ENCODE data around the gene DARS2. TPM values are rescaled to one million over a fixed set of nuclear protein-coding genes. Genes with fewer than 3 reads are reported as not detected.

Gene DARS2
- total and polyA plus RNA-seq, 4 experiments from 2014 or later, result 3.6 to 13.5 (median 11.5) TPM

GRCh38 chr1:173894189-173894588, 69.7 kb downstream of the DARS2 start:
- Mint-ChIP-seq H3K36me3 (peaks cover 40 to 48% of the 10 kb centered on the region in 2 donors), H3K27ac (no peak overlapping the region), H3K9me3 (no peaks in the 10 kb centered on the region), H3K27me3 (no peaks in the 10 kb centered on the region), H3K4me3 (no peak overlapping the region), H3K4me1 (peaks cover 5 to 10% (median 7%) of the 10 kb centered on the region in 4 donors)
- no peaks in the 10 kb centered on the region for H3K9me3 ChIP-seq (ENCODE audit: control insufficient read depth in 1 of 2, low read length in 2 of 2)
- CTCF ChIA-PET (ENCODE audit: partially characterized antibody), result no interaction called here
- no peaks in the 10 kb centered on the region for H3K4me1 ChIP-seq (ENCODE audit: insufficient read depth, low read length)
- intact Hi-C loops (cut with micrococcal nuclease), result no loop called here
- no peaks in the 10 kb centered on the region for H3K36me3 ChIP-seq (ENCODE audit: insufficient read depth, low read length)
- H3K4me3 ChIP-seq (ENCODE audit: low read length in 2 of 2), result no peak overlapping the region
- no peak overlapping the region for H3K27ac ChIP-seq (ENCODE audit: low read depth, low read length)
- H3K27me3 ChIP-seq (ENCODE audit: insufficient read depth, low read length), result no peaks in the 10 kb centered on the region
- no peak for DNase-seq
- POLR2A ChIA-PET (ENCODE audit: partially characterized antibody), result interaction anchor here (0.6 kb wide), 1 partner anchor 82 kb away, joined by 4 read pairs; no protein-coding TSS in a partner anchor

GRCh38 chr1:173900427-173900826, 76.0 kb downstream of the DARS2 start:
- Histone ChIP-seq H3K27ac (ENCODE audit: low read depth, low read length) (no peak overlapping the region), H3K4me1 (ENCODE audit: insufficient read depth, low read length) (no peaks in the 10 kb centered on the region), H3K9me3 (ENCODE audit: control insufficient read depth in 1 of 2, low read length in 2 of 2) (no peaks in the 10 kb centered on the region), H3K36me3 (ENCODE audit: insufficient read depth, low read length) (no peaks in the 10 kb centered on the region), H3K4me3 (ENCODE audit: low read length in 2 of 2) (no peak overlapping the region), H3K27me3 (ENCODE audit: insufficient read depth, low read length) (no peaks in the 10 kb centered on the region)
- Mint-ChIP-seq H3K9me3 (no peaks in the 10 kb centered on the region), H3K27ac (no peak overlapping the region), H3K4me3 (no peak overlapping the region), H3K36me3 (peaks cover 8 to 19% of the 10 kb centered on the region in 2 donors), H3K27me3 (no peaks in the 10 kb centered on the region), H3K4me1 (peaks cover 6 to 25% (median 15%) of the 10 kb centered on the region in 4 donors)
- no peak for DNase-seq
- intact Hi-C loops (cut with micrococcal nuclease), result no loop called here
- POLR2A ChIA-PET (ENCODE audit: partially characterized antibody), result no interaction called here
- CTCF ChIA-PET (ENCODE audit: partially characterized antibody), result no interaction called here

- Mint-ChIP-seq H3K36me3 (peaks cover 9 to 23% of the 10 kb centered on the region in 2 donors), H3K4me1 (peaks cover 6 to 25% (median 15%) of the 10 kb centered on the region in 4 donors), H3K9me3 (no peaks in the 10 kb centered on the region), H3K27me3 (no peaks in the 10 kb centered on the region), H3K4me3 (no peak overlapping the region), H3K27ac (no peak overlapping the region)
- Histone ChIP-seq H3K4me1 (ENCODE audit: insufficient read depth, low read length) (no peaks in the 10 kb centered on the region), H3K4me3 (ENCODE audit: low read length in 2 of 2) (no peak overlapping the region), H3K27me3 (ENCODE audit: insufficient read depth, low read length) (no peaks in the 10 kb centered on the region), H3K9me3 (ENCODE audit: control insufficient read depth in 1 of 2, low read length in 2 of 2) (no peaks in the 10 kb centered on the region), H3K36me3 (ENCODE audit: insufficient read depth, low read length) (no peaks in the 10 kb centered on the region), H3K27ac (ENCODE audit: low read depth, low read length) (no peak overlapping the region)
- intact Hi-C loops (cut with micrococcal nuclease), result no loop called here
- DNase-seq, result no peak
- ChIA-PET CTCF (ENCODE audit: partially characterized antibody) (no interaction called here), POLR2A (ENCODE audit: partially characterized antibody) (no interaction called here)
Measured at GRCh38 chr1:173900992-173901391, 76.5 kb downstream of the DARS2 start.

- Histone ChIP-seq H3K4me1 (ENCODE audit: insufficient read depth, low read length) (no peaks in the 10 kb centered on the region), H3K36me3 (ENCODE audit: insufficient read depth, low read length) (no peaks in the 10 kb centered on the region), H3K27ac (ENCODE audit: low read depth, low read length) (no peak overlapping the region), H3K9me3 (ENCODE audit: control insufficient read depth in 1 of 2, low read length in 2 of 2) (no peaks in the 10 kb centered on the region), H3K27me3 (ENCODE audit: insufficient read depth, low read length) (no peaks in the 10 kb centered on the region), H3K4me3 (ENCODE audit: low read length in 2 of 2) (no peak overlapping the region)
- intact Hi-C loops (cut with micrococcal nuclease), result no loop called here
- H3K4me3 Mint-ChIP-seq, result no peak overlapping the region
- ChIA-PET POLR2A (ENCODE audit: partially characterized antibody) (no interaction called here), CTCF (ENCODE audit: partially characterized antibody) (no interaction called here)
- H3K27me3 Mint-ChIP-seq, result no peaks in the 10 kb centered on the region
- no peak overlapping the region for H3K27ac Mint-ChIP-seq
- H3K9me3 Mint-ChIP-seq, result no peaks in the 10 kb centered on the region
- peaks cover 8 to 31% of the 10 kb centered on the region in 2 donors for H3K36me3 Mint-ChIP-seq
- no peak for DNase-seq
- peaks cover 6 to 17% (median 13%) of the 10 kb centered on the region in 4 donors for H3K4me1 Mint-ChIP-seq
Measured at GRCh38 chr1:173903827-173904531, 79.5 kb downstream of the DARS2 start.

Other genes with a start within 250 kb of the DARS2 start
- gene SLC9C2, start 221.6 kb upstream of the DARS2 start, total RNA-seq, result not detected
- gene SLC9C2, start 221.6 kb upstream of the DARS2 start, polyA plus RNA-seq, result not detected
- gene TEX50, start 189.3 kb upstream of the DARS2 start, total RNA-seq, result not detected
- not detected for gene TEX50, start 189.3 kb upstream of the DARS2 start, polyA plus RNA-seq
- not detected for gene ANKRD45, start 154.8 kb upstream of the DARS2 start, total RNA-seq
- not detected for gene ANKRD45, start 154.8 kb upstream of the DARS2 start, polyA plus RNA-seq
- gene KLHL20, start 109.7 kb upstream of the DARS2 start, total RNA-seq, result 10 to 100 TPM; 41.0 to 43.9 TPM
- gene KLHL20, start 109.7 kb upstream of the DARS2 start, polyA plus RNA-seq, result 10 to 100 TPM; 24.5 to 26.7 TPM
- 10 to 100 TPM in 1 of 2 experiments, 1 to 10 TPM in 1; 9.0 to 10.2 TPM for gene CENPL, start 210 bp downstream of the DARS2 start, total RNA-seq
- 1 to 10 TPM; 6.1 to 7.0 TPM for gene CENPL, start 210 bp downstream of the DARS2 start, polyA plus RNA-seq
- 100 to 1,000 TPM; 676 to 709 TPM for gene GAS5, start 43.3 kb downstream of the DARS2 start, total RNA-seq
- gene GAS5, start 43.3 kb downstream of the DARS2 start, polyA plus RNA-seq, result 100 to 1,000 TPM; 312 to 395 TPM
- gene ZBTB37, start 43.7 kb downstream of the DARS2 start, total RNA-seq, result 10 to 100 TPM; 24.3 to 26.5 TPM
- gene ZBTB37, start 43.7 kb downstream of the DARS2 start, polyA plus RNA-seq, result 1 to 10 TPM in 1 of 2 donors, under 1 TPM in 1; 0.95 to 2.2 TPM
- gene SERPINC1, start 92.7 kb downstream of the DARS2 start, total RNA-seq, result not detected
- not detected for gene SERPINC1, start 92.7 kb downstream of the DARS2 start, polyA plus RNA-seq
- gene RC3H1, start 197.7 kb downstream of the DARS2 start, total RNA-seq, result 10 to 100 TPM; 49.2 TPM
- 1 to 10 TPM; 2.0 to 4.8 TPM for gene RC3H1, start 197.7 kb downstream of the DARS2 start, polyA plus RNA-seq